Measurements from ENCODE around the gene ZFP91.

DNA sequence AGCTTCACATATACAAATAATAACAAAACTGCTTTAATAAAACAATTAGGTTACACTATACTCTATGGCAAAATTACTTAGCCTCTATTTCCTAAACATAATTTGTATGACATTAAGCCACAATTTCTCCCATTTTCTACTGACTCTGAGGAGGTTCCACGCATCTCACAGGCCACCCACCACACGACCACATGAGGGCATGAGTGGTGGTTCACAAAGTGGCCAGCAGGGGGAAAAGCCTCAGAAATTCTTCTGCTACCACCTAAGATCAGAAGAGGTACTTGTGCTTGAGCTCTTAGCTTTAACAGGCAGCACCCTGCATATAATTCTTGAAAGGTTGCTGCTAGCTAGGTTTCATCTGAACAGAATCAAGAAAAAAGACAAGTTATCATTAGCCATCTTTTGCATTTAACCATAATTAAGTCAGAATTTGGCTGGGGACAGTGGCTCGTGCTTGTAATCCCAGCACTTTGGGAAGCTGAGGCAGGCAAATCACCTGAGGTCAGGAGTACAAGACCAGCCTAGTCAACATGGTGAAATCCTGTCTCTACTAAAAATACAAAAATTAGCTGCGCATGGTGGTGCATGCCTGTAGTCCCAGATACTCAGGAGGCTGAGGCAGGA, 10.9 kb upstream of the ZFP91 start:
- TF ChIP-seq, protein P1, sequence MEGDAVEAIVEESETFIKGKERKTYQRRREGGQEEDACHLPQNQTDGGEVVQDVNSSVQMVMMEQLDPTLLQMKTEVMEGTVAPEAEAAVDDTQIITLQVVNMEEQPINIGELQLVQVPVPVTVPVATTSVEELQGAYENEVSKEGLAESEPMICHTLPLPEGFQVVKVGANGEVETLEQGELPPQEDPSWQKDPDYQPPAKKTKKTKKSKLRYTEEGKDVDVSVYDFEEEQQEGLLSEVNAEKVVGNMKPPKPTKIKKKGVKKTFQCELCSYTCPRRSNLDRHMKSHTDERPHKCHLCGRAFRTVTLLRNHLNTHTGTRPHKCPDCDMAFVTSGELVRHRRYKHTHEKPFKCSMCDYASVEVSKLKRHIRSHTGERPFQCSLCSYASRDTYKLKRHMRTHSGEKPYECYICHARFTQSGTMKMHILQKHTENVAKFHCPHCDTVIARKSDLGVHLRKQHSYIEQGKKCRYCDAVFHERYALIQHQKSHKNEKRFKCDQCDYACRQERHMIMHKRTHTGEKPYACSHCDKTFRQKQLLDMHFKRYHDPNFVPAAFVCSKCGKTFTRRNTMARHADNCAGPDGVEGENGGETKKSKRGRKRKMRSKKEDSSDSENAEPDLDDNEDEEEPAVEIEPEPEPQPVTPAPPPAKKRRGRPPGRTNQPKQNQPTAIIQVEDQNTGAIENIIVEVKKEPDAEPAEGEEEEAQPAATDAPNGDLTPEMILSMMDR (conservative IDR thresholded peaks at IDR 0.05; ENCODE audit: low read depth, low read length), result peak; percentile 93
- no peak for TF ChIP-seq EZH2 (IDR thresholded peaks at IDR 0.05; ENCODE audit: low read length, unreplicated experiment)
